SK-N-SH (cell line): ENCODE results near the gene MRPL43. TPM values are rescaled to one million over a fixed set of nuclear protein-coding genes. Genes with fewer than 3 reads are reported as not detected.
A peak's percentile ranks its signal among the peaks of the same experiment; 100 is the strongest.

ENCODE experiments used
- CTCF ChIA-PET: fragments of 300-600, 350-600 bp; formaldehyde crosslinking; extraction: SDS; loops from one replicate; lab custom pipeline; 2021; lab: Yijun Ruan, JAX
- POLR2A ChIA-PET: fragments of 350-600 bp; sonication (Branson Sonifier 250); formaldehyde crosslinking; extraction: SDS; loops from one replicate; lab custom pipeline; 2020; ENCODE audit warnings: antibody characterized with exemption, inconsistent platforms; lab: Yijun Ruan, JAX
- DNase-seq: peaks from one replicate; pipeline ENCODE4 v3.0.0; 2012
- H2AFZ ChIP-seq: fragments of 200-600 bp; sonication (generic); 2 replicates; pipeline ENCODE4 v1.8.1; 2016; ENCODE audit warnings: antibody characterized with exemption, mild to moderate bottlenecking, low read depth
- H3F3A ChIP-seq: fragments of 200-600 bp; sonication (generic); replicated peaks from 2 replicates; pipeline ENCODE3; 2016; ENCODE audit warnings: antibody characterized with exemption, mild to moderate bottlenecking; ENCODE audit not compliant: insufficient read depth
- H3K27ac ChIP-seq, 2 experiments: fragments of 200-500 bp in 1 of 2; fragments of 200-600 bp in 1 of 2; sonication (Bioruptor generic) in 1 of 2; sonication (generic), shearing (Covaris generic) in 1 of 2; 2 replicates each; pipeline versions ENCODE4 v1.5.1 to v1.6.1; 2014 to 2016; ENCODE audit warnings: low read depth in 2 of 2, inconsistent platforms in 1 of 2, low read length in 1 of 2, mild to moderate bottlenecking in 1 of 2, mixed read lengths in 1 of 2
- H3K27me3 ChIP-seq: fragments of 200-600 bp; sonication (generic), shearing (Covaris generic); 2 replicates; pipeline ENCODE4 v1.6.1; 2016; ENCODE audit warnings: mixed run types; ENCODE audit not compliant: insufficient read depth
- H3K36me3 ChIP-seq, 2 experiments: fragments of 200-500 bp in 1 of 2; fragments of 200-600 bp in 1 of 2; sonication (Bioruptor generic) in 1 of 2; sonication (generic) in 1 of 2; replicated peaks in 1 of 2; 2 replicates each; pipeline versions ENCODE3 to v1.5.1; 2014 to 2016; ENCODE audit warnings: low read length in 1 of 2, mild to moderate bottlenecking in 1 of 2; ENCODE audit not compliant: insufficient read depth in 2 of 2, control insufficient read depth in 1 of 2
- H3K4me1 ChIP-seq, 2 experiments: fragments of 200-500 bp in 1 of 2; fragments of 200-600 bp in 1 of 2; sonication (Bioruptor generic) in 1 of 2; sonication (generic), shearing (Covaris generic) in 1 of 2; 2 replicates each; pipeline versions ENCODE4 v1.5.1 to v1.6.1; 2014 to 2016; ENCODE audit warnings: low read depth in 1 of 2, low read length in 1 of 2, mixed run types in 1 of 2; ENCODE audit not compliant: insufficient read depth in 2 of 2, control insufficient read depth in 1 of 2
- H3K4me2 ChIP-seq: fragments of 200-600 bp; sonication (generic), shearing (Covaris generic); 2 replicates; pipeline ENCODE4 v1.6.1; 2017; ENCODE audit warnings: mixed run types
- H3K4me3 ChIP-seq, 2 experiments: fragments of 200-500 bp in 1 of 2; fragments of 200-600 bp in 1 of 2; sonication (Bioruptor generic) in 1 of 2; sonication (generic), shearing (Covaris generic) in 1 of 2; 2 replicates each; pipeline versions ENCODE4 v1.5.1 to v1.8.1; 2014 to 2016; ENCODE audit warnings: low read depth in 2 of 2, inconsistent platforms in 1 of 2, low read length in 1 of 2, mild to moderate bottlenecking in 1 of 2, mixed read lengths in 1 of 2, moderate library complexity in 1 of 2
- H3K79me2 ChIP-seq: fragments of 200-600 bp; sonication (generic); 2 replicates; pipeline ENCODE4 v1.8.1; 2017; ENCODE audit warnings: mild to moderate bottlenecking; ENCODE audit not compliant: insufficient read depth
- H3K9ac ChIP-seq: fragments of 200-600 bp; sonication (generic); 2 replicates; pipeline ENCODE4 v1.6.1; 2017; ENCODE audit warnings: mixed run types
- H3K9me2 ChIP-seq: fragments of 200-600 bp; sonication (generic); 2 replicates; pipeline ENCODE4 v1.6.1; 2017; ENCODE audit warnings: mixed run types
- H3K9me3 ChIP-seq: fragments of 200-600 bp; sonication (generic); 2 replicates; pipeline ENCODE4 v1.6.1; 2017; ENCODE audit warnings: mixed run types, mild to moderate bottlenecking, moderate library complexity
- H4K20me1 ChIP-seq: fragments of 200-600 bp; sonication (generic); 2 replicates; pipeline ENCODE4 v1.6.1; 2017; ENCODE audit warnings: mild to moderate bottlenecking, mixed run types; ENCODE audit not compliant: insufficient read depth
- EP300 ChIP-seq, 2 experiments: IDR thresholded peaks; 2 replicates each; pipeline versions ENCODE4 v1.4.0 to v1.6.1; 2012; ENCODE audit warnings: borderline replicate concordance in 1 of 2, low read depth in 1 of 2, low read length in 1 of 2
- EZH2phosphoT487 ChIP-seq: fragments of 200-600 bp; sonication (generic); IDR thresholded peaks from 2 replicates; pipeline ENCODE4 v1.6.1; 2017; ENCODE audit warnings: low read depth, mixed run types, mild to moderate bottlenecking, antibody characterized with exemption, moderate library complexity, borderline replicate concordance
- JUND ChIP-seq: IDR thresholded peaks from 2 replicates; pipeline ENCODE4 v1.4.0; 2012
- MAX ChIP-seq: IDR thresholded peaks from 2 replicates; pipeline ENCODE4 v1.4.0; 2012; ENCODE audit warnings: low read depth
- NRF1 ChIP-seq: IDR thresholded peaks from 2 replicates; pipeline ENCODE4 v1.6.1; 2012; ENCODE audit warnings: low read depth, mild to moderate bottlenecking, low read length
- POLR2AphosphoS5 ChIP-seq: IDR thresholded peaks from 2 replicates; pipeline ENCODE4 v1.6.1; 2012; ENCODE audit warnings: low read depth, low read length
- TCF12 ChIP-seq: IDR thresholded peaks from 2 replicates; pipeline ENCODE4 v1.4.0; 2012
- ZBTB33 ChIP-seq: IDR thresholded peaks from 2 replicates; pipeline ENCODE4 v1.4.0; 2012; ENCODE audit warnings: low read depth, borderline replicate concordance
- WGBS: methylation state at CpG from one replicate; pipeline ENCODE4 v1.1.6; 2017; ENCODE audit warnings: low lambda C conversion rate; 5-methylcytosine and 5-hydroxymethylcytosine counted together
- polyA plus RNA-seq, 3 experiments: library from polyadenylated mRNA; depleted of rRNA; stranded (reverse); fragments of >200 nt; gene quantifications; 2 replicates each; pipeline ENCODE4 v1.2.3, GENCODE V29; 2012
- TF ChIP-seq, protein P1 (sequence below): IDR thresholded peaks from 2 replicates; pipeline ENCODE4; 2012
- TF ChIP-seq, protein P2 (sequence below): IDR thresholded peaks from 2 replicates; pipeline ENCODE4 v1.6.1; 2012; ENCODE audit warnings: mild to moderate bottlenecking, low read depth, low read length, moderate library complexity

MRPL43 gene
- polyA plus RNA-seq, 1 of the 3 experiments (the other 2 are of a cell fraction) = 208 TPM

- TF ChIP-seq, protein P1, sequence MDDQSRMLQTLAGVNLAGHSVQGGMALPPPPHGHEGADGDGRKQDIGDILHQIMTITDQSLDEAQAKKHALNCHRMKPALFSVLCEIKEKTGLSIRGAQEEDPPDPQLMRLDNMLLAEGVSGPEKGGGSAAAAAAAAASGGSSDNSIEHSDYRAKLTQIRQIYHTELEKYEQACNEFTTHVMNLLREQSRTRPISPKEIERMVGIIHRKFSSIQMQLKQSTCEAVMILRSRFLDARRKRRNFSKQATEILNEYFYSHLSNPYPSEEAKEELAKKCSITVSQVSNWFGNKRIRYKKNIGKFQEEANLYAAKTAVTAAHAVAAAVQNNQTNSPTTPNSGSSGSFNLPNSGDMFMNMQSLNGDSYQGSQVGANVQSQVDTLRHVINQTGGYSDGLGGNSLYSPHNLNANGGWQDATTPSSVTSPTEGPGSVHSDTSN = peak; percentile 100
- TF ChIP-seq POLR2AphosphoS5 = no peak
- TF ChIP-seq TCF12 = no peak
- TF ChIP-seq NRF1 = peak; percentile 64
- TF ChIP-seq, protein P2, sequence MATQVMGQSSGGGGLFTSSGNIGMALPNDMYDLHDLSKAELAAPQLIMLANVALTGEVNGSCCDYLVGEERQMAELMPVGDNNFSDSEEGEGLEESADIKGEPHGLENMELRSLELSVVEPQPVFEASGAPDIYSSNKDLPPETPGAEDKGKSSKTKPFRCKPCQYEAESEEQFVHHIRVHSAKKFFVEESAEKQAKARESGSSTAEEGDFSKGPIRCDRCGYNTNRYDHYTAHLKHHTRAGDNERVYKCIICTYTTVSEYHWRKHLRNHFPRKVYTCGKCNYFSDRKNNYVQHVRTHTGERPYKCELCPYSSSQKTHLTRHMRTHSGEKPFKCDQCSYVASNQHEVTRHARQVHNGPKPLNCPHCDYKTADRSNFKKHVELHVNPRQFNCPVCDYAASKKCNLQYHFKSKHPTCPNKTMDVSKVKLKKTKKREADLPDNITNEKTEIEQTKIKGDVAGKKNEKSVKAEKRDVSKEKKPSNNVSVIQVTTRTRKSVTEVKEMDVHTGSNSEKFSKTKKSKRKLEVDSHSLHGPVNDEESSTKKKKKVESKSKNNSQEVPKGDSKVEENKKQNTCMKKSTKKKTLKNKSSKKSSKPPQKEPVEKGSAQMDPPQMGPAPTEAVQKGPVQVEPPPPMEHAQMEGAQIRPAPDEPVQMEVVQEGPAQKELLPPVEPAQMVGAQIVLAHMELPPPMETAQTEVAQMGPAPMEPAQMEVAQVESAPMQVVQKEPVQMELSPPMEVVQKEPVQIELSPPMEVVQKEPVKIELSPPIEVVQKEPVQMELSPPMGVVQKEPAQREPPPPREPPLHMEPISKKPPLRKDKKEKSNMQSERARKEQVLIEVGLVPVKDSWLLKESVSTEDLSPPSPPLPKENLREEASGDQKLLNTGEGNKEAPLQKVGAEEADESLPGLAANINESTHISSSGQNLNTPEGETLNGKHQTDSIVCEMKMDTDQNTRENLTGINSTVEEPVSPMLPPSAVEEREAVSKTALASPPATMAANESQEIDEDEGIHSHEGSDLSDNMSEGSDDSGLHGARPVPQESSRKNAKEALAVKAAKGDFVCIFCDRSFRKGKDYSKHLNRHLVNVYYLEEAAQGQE = no peak
- TF ChIP-seq MAX = peak; percentile 48; the same call in 1 of the 2 replicates
- no peak for TF ChIP-seq EZH2phosphoT487
Observed at GRCh38 chr10:101031128-101031795, 44.0 kb upstream of the MRPL43 start, which contains the start of the genes PDZD7 and SFXN3 (continued).

DNA sequence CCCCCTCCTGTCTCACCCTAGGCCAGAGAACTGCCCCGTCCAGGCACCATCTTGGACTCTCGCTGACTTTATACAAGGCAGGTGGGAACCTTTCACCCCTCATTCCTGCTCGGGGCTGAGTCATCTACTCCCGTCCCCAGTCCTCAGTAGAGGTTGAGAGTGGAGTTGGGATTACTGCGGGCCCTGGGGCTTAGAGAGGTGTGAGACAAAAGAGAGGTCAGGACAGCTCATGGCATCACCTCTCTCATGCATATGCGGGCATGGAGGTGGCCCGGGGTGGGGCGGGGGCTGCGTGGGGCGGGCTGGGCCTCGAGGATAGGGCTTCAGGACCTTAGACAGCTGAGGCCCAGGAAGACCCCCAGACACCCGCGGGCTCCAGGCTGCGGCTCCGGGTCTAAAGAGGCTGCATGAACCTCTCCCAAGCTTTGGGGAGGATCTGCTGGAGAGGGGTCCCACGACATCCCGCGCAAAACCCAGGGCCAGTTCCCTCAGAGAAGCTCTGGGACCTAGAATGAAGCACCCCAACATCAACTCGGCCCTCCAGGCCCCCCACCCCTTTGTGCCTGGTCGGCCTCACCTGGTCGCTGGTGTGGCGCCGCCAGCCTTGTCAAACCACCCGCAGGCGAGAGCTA, 43.3 kb upstream of the MRPL43 start:
- H3K9me3 ChIP-seq = no peaks in the 10 kb centered on the region
- H3K4me1 ChIP-seq = peaks cover 7 to 43% of the 10 kb centered on the region in 2 experiments; a peak in 2 of 4 replicates
- peak; percentile 53 for DNase-seq
- peak overlapping the region; percentile 94 for H3K4me2 ChIP-seq
- 69% methylated on average over 7 of the region's 25 CpGs for WGBS
- H4K20me1 ChIP-seq = peaks cover 29% of the 10 kb centered on the region
- peaks cover 34% of the 10 kb centered on the region for H3K79me2 ChIP-seq
- POLR2A ChIA-PET = interaction anchor here (1.2 to 2.7 kb wide), 4 partner anchors 12 to 44 kb away, joined by 3 to 16 read pairs (median 6); partner anchors contain the start of genes LZTS2 and MRPL43
- TF ChIP-seq NRF1 (no peak), ZBTB33 (no peak), EP300 (IDR thresholded peaks at IDR 0.05; ENCODE audit: borderline replicate concordance in 1 of 2, low read depth in 1 of 2, low read length in 1 of 2) (no peak), JUND (no peak)
- TF ChIP-seq, all 33 proteins: peak for 0
- Histone ChIP-seq H3K27me3 (no peaks in the 10 kb centered on the region), H3K9ac (0 out of 2 replicates have a peak overlapping the region, but pooled peaks have one; percentile 96), H3K27ac (no peak overlapping the region; a peak in 1 of 4 replicates), H3K36me3 (peaks cover 10 to 11% of the 10 kb centered on the region in 2 experiments), H3K4me3 (peak overlapping the region; percentile 84 to 98), H3K9me2 (no peaks in the 10 kb centered on the region), H3F3A (peaks cover 18% of the 10 kb centered on the region), H2AFZ (peak overlapping the region; percentile 89; the same call in 1 of the 2 replicates)
- CTCF ChIA-PET = interaction anchor here (0.7 to 15.0 kb wide), 15 partner anchors 10 to 360 kb away, joined by 3 to 198 read pairs (median 7); partner anchors contain the start of gene LZTS2
